Stomach (tissue), 9 donors: Measurements from ENCODE around the gene VASH1. TPM values are rescaled to one million over a fixed set of nuclear protein-coding genes. Genes with fewer than 3 reads are reported as not detected.

Experiments
- DNase-seq, 2 donors: peaks; one replicate each; pipeline versions ENCODE4 v3.0.0 to v3.0.0-alpha.2; 2013 to 2019
- H3K27ac ChIP-seq, 5 donors: fragments of 200-600 bp in 4 of 5; sonication (generic) in 4 of 5; one replicate each; pipeline ENCODE4 v1.5.1; 2013 to 2019; ENCODE audit warnings: mild to moderate bottlenecking in 1 of 5, moderate library complexity in 1 of 5
- H3K27me3 ChIP-seq, 3 donors: fragments of 200-600 bp; sonication (generic); one replicate each; pipeline ENCODE4 v1.5.1; 2017 to 2019; ENCODE audit warnings: mixed run types in 1 of 3
- H3K36me3 ChIP-seq, 4 donors: fragments of 200-600 bp; sonication (generic); 1 replicate in 3 of 4; 2 replicates in 1 of 4; pipeline ENCODE4 v1.5.1; 2016 to 2019
- H3K4me1 ChIP-seq, 4 donors: fragments of 200-600 bp; sonication (generic); one replicate each; pipeline ENCODE4 v1.5.1; 2016 to 2019
- H3K4me3 ChIP-seq, 4 donors: fragments of 200-600 bp; sonication (generic) in 3 of 4; one replicate each; pipeline ENCODE4 v1.5.1; 2016 to 2019; ENCODE audit warnings: mild to moderate bottlenecking in 1 of 4
- H3K9me3 ChIP-seq, 4 donors: fragments of 200-600 bp; sonication (generic); one replicate each; pipeline ENCODE4 v1.5.1; 2016 to 2019
- EP300 ChIP-seq: sonication (generic); formaldehyde crosslinking; IDR thresholded peaks from one replicate; pipeline ENCODE4 v1.6.1; 2017; ENCODE audit warnings: antibody characterized with exemption
- POLR2A ChIP-seq, 4 donors: fragments of 450-650 bp; IDR thresholded peaks; one replicate each; pipeline ENCODE4 v1.6.1; 2016; ENCODE audit warnings: antibody characterized with exemption in 4 of 4, control low read depth in 2 of 4, mild to moderate bottlenecking in 1 of 4, moderate library complexity in 1 of 4
- POLR2AphosphoS5 ChIP-seq, 3 donors: sonication (generic); formaldehyde crosslinking; IDR thresholded peaks; one replicate each; pipeline ENCODE4 v1.6.1; 2016; ENCODE audit warnings: antibody characterized with exemption in 3 of 3
- WGBS, 5 donors: extraction: QIAGEN DNeasy Blood & Tissue Kit in 3 of 5; methylation state at CpG; one replicate each; pipeline versions ENCODE4 v1.1.5 to v1.1.7; 2013 to 2018; 5-methylcytosine and 5-hydroxymethylcytosine counted together
- intact Hi-C: fragments of 100-400 bp; cut with DNase I; formaldehyde crosslinking; loops from one replicate; pipeline ENCODE4 v1.15.1; 2023; ENCODE audit warnings: low total_unique reads
- polyA plus RNA-seq, 3 donors: library from polyadenylated mRNA; stranded (reverse); fragments of 200-250 nt; gene quantifications; one replicate each; pipeline ENCODE4 v1.2.3, GENCODE V29; 2013
- total RNA-seq, 5 donors: library from RNA; depleted of rRNA; stranded (reverse); fragments of >200 nt; gene quantifications; one replicate each; pipeline versions ENCODE4 v1.1.0 to v1.2.3, GENCODE V29; 2014 to 2016
- TF ChIP-seq, protein P1 (sequence below), 7 experiments: fragments of 450-650 bp in 4 of 7; fragments of 200-600 bp in 3 of 7; sonication (generic) in 3 of 7; IDR thresholded peaks; one replicate each; pipeline ENCODE4 v1.5.1; 2016 to 2019; ENCODE audit warnings: antibody characterized with exemption in 7 of 7, control low read depth in 2 of 7, mild to moderate bottlenecking in 1 of 7
- donor health status: healthy with polysubstance abuse.
- donor health status: Bipolar disorder and iron deficiency.
- donor health status: healthy.

VASH1 gene
- total and polyA plus RNA-seq, 8 donors, result 2.7 to 15.4 (median 9.7) TPM

DNA sequence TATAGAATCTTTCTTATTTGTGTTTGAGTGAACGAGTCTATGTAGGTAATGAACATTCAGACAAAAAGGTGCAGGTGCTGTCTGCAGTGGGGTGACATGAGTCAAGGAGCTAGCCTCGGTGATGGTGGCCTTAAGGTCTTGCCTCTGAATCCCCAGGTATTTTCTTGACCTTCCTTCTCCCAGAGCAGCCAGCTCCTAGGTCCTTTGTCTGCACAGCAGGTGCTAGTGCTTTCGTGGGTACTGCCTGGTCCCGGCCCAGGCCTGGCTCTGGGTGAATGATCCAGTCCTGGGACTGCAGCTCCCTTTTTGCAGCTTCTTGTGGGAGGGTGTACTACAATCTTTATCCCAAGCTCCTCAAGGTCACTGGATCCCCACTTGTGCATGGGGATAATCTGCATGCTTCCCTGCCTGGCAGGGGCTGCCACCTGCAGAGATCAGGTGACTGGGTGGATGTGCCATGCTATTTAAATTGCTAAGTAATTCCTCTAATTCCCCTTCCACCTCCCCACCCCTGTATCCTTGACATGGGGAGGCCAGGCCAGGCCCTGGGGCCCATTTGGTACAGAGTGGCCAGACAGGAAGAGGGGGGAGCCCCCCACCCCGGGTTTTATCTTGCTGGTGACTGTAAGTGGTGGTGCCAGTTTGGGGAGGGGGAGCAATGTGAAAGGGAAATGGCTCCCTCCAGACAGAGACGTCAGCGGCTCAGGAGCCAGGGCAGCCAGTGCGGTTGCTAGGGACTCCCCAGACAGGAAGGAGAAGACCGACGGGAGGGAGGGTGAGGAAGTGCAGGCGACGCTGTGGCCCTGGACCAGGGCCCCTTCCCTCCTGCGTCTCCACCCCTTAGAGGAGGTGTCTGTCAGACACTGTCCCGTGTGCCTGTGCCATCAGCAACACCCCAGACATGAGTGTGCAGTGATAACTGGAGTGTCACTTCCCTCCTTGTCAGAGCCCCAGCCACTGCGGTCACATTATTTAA lies 6.7 kb downstream of the VASH1 start:
- Histone ChIP-seq H3K36me3 (peaks cover 0 to 3% (median 0%) of the 10 kb centered on the region in 4 donors), H3K27ac (peak overlapping the region; percentile 10 to 73 (median 56)), H3K9me3 (no peaks in the 10 kb centered on the region), H3K4me3 (no peak overlapping the region), H3K4me1 (peaks cover 0 to 36% (median 10%) of the 10 kb centered on the region in 4 donors), H3K27me3 (peaks cover 0 to 3% (median 0%) of the 10 kb centered on the region in 3 donors)
- intact Hi-C loops, result no loop called here
- WGBS, 5 donors, result 38 to 59% (median 48%) methylated on average over 8 to 15 of the region's 15 CpGs
- DNase-seq, result peak; percentile 40 to 85
- peak in 2 of 3 donors; percentile 7 to 19 for TF ChIP-seq POLR2AphosphoS5 (IDR thresholded peaks at IDR 0.05)
- TF ChIP-seq EP300, result no peak

DNA sequence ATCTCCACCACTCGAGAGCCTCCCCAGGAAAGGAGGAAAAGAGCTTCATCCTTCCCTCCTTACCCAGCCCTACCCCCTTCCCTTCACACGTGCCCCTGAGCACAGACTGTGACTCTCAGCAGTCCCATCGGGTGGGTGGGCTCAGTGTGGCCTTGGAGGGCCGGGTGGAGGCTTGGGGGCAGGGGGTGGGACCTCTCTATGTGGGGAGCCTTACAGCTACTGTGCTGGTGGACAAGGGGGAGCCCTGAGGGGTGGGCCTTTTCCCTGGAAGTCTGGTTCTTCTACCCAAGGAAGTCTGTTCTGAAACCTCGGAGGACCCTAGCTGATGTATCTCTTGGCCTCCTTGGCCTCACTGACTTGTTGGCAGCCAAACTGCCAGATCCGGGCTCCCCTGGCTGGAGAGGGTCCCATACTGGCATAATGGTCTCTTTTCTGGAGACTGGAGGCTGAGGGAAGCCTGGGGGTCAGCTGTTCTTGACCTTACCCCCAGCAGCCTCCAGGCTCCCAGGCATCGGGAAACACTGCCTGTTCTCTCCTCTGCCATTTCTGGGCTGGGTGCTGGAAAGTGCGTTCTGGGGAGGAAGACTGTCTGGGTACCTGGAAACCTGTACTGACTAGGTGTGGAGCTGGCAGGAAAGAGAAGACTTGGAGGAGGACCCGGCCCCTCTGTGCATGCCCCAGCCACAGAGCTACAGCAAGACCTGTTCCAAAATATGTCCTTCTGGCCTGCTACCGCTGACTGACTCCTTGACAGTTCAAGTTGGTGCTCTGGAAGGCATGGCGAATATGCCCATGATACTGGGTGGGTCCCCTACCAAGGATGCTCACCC lies 7.6 kb downstream of the VASH1 start:
- H3K4me3 ChIP-seq, result no peak overlapping the region
- no peak for DNase-seq
- intact Hi-C loops, result no loop called here
- H3K36me3 ChIP-seq, result peaks cover 0 to 3% (median 0%) of the 10 kb centered on the region in 4 donors
- no peaks in the 10 kb centered on the region for H3K9me3 ChIP-seq
- no peaks in the 10 kb centered on the region for H3K27me3 ChIP-seq
- H3K27ac ChIP-seq, result peak overlapping the region in 4 of 5 donors; percentile 10 to 73 (median 62)
- WGBS, 5 donors, result 62 to 73% (median 69%) methylated on average over 7 to 11 of the region's 11 CpGs
- H3K4me1 ChIP-seq, result peaks cover 0 to 36% (median 12%) of the 10 kb centered on the region in 4 donors
- TF ChIP-seq, protein P1, sequence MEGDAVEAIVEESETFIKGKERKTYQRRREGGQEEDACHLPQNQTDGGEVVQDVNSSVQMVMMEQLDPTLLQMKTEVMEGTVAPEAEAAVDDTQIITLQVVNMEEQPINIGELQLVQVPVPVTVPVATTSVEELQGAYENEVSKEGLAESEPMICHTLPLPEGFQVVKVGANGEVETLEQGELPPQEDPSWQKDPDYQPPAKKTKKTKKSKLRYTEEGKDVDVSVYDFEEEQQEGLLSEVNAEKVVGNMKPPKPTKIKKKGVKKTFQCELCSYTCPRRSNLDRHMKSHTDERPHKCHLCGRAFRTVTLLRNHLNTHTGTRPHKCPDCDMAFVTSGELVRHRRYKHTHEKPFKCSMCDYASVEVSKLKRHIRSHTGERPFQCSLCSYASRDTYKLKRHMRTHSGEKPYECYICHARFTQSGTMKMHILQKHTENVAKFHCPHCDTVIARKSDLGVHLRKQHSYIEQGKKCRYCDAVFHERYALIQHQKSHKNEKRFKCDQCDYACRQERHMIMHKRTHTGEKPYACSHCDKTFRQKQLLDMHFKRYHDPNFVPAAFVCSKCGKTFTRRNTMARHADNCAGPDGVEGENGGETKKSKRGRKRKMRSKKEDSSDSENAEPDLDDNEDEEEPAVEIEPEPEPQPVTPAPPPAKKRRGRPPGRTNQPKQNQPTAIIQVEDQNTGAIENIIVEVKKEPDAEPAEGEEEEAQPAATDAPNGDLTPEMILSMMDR (IDR thresholded peaks at IDR 0.05), result no peak
- TF ChIP-seq POLR2AphosphoS5 (IDR thresholded peaks at IDR 0.05) (no peak), POLR2A (IDR thresholded peaks at IDR 0.05) (no peak), EP300 (no peak)

GRCh38 chr14:76769636-76770292 lies 8.5 kb downstream of the VASH1 start:
- peaks cover 0 to 38% (median 14%) of the 10 kb centered on the region in 4 donors for H3K4me1 ChIP-seq
- intact Hi-C loops, result no loop called here
- H3K36me3 ChIP-seq, result peaks cover 0 to 3% (median 0%) of the 10 kb centered on the region in 4 donors
- WGBS, 5 donors, result 85 to 96% (median 88%) methylated on average over 16 to 18 of the region's 18 CpGs
- peak overlapping the region in 1 of 5 donors; percentile 67 for H3K27ac ChIP-seq
- H3K9me3 ChIP-seq, result no peaks in the 10 kb centered on the region
- H3K4me3 ChIP-seq, result no peak overlapping the region
- TF ChIP-seq, protein P1 (IDR thresholded peaks at IDR 0.05), result no peak
- TF ChIP-seq EP300 (no peak), POLR2A (IDR thresholded peaks at IDR 0.05) (no peak), POLR2AphosphoS5 (IDR thresholded peaks at IDR 0.05) (no peak)
- H3K27me3 ChIP-seq, result no peaks in the 10 kb centered on the region
- no peak for DNase-seq

GRCh38 chr14:76770521-76771436 lies 9.5 kb downstream of the VASH1 start:
- no peak for TF ChIP-seq POLR2AphosphoS5 (IDR thresholded peaks at IDR 0.05)
- Histone ChIP-seq H3K4me3 (no peak overlapping the region), H3K36me3 (peaks cover 0 to 10% (median 0%) of the 10 kb centered on the region in 4 donors), H3K27me3 (no peaks in the 10 kb centered on the region), H3K27ac (peak overlapping the region in 1 of 5 donors; percentile 76), H3K9me3 (no peaks in the 10 kb centered on the region), H3K4me1 (peaks cover 0 to 31% (median 14%) of the 10 kb centered on the region in 4 donors)
- intact Hi-C loops, result no loop called here
- 84 to 94% (median 88%) methylated on average over 7 to 10 of the region's 10 CpGs for WGBS, 5 donors
- no peak for DNase-seq
